Gastrocnemius medialis (tissue), 4 donors: ENCODE data around the gene MRPL12. TPM values are rescaled to one million over a fixed set of nuclear protein-coding genes. Genes with fewer than 3 reads are reported as not detected.

Experiments
- ATAC-seq, 2 donors: fragments of 150-250 bp; one replicate each; pipeline ENCODE4 v1.9.1; 2016
- DNase-seq, 2 donors: peaks; one replicate each; pipeline ENCODE4 v3.0.0-alpha.2; 2019
- H3K27ac ChIP-seq, 4 donors: fragments of 200-600 bp; sonication (generic); 1 replicate in 1 of 4; 2 replicates in 3 of 4; pipeline ENCODE4 v1.5.1; 2016 to 2018; ENCODE audit warnings: mild to moderate bottlenecking in 2 of 4, moderate library complexity in 1 of 4
- H3K27me3 ChIP-seq, 3 donors: fragments of 200-600 bp; sonication (generic) in 2 of 3; 1 replicate in 1 of 3; 2 replicates in 2 of 3; pipeline versions ENCODE4 v1.5.1 to v1.6.0; 2016 to 2019; ENCODE audit warnings: mild to moderate bottlenecking in 1 of 3, moderate library complexity in 1 of 3
- H3K36me3 ChIP-seq, 2 donors: fragments of 200-600 bp; sonication (generic) in 1 of 2; one replicate each; pipeline ENCODE4 v1.5.1; 2017 to 2018
- H3K4me1 ChIP-seq, 2 donors: fragments of 200-600 bp; sonication (generic) in 1 of 2; one replicate each; pipeline ENCODE4 v1.5.1; 2016 to 2017; ENCODE audit warnings: mild to moderate bottlenecking in 2 of 2
- H3K4me3 ChIP-seq, 4 donors: fragments of 200-600 bp; sonication (generic) in 3 of 4; 1 replicate in 1 of 4; 2 replicates in 3 of 4; pipeline ENCODE4 v1.5.1; 2016 to 2019; ENCODE audit warnings: mild to moderate bottlenecking in 2 of 4
- H3K9me3 ChIP-seq, 3 donors: fragments of 200-600 bp; sonication (generic) in 2 of 3; 1 replicate in 1 of 3; 2 replicates in 2 of 3; pipeline ENCODE4 v1.5.1; 2016 to 2019
- CTCF ChIP-seq, 5 experiments: fragments of 450-650 bp in 3 of 5; fragments of 200-600 bp in 2 of 5; sonication (generic) in 2 of 5; IDR thresholded peaks in 4 of 5; conservative IDR thresholded peaks in 1 of 5; 1 replicate in 4 of 5; 2 replicates in 1 of 5; pipeline ENCODE4 v1.5.1; 2016 to 2019; ENCODE audit warnings: antibody characterized with exemption in 5 of 5, mild to moderate bottlenecking in 3 of 5, moderate library complexity in 3 of 5
- POLR2A ChIP-seq, 2 donors: fragments of 450-650 bp; IDR thresholded peaks; one replicate each; pipeline ENCODE4 v1.6.1; 2017; ENCODE audit warnings: antibody characterized with exemption in 2 of 2, mild to moderate bottlenecking in 2 of 2, moderate library complexity in 2 of 2
- in situ Hi-C, 4 donors: fragments of 200-750 bp; cut with MboI; loops; one replicate each; pipeline versions ENCODE4 v1.15.0 to v1.8.0; 2017; ENCODE audit warnings: low sequenced_read_pairs in 4 of 4
- intact Hi-C: fragments of 100-400 bp; cut with DNase I; formaldehyde crosslinking; loops from one replicate; pipeline ENCODE4 v1.15.1; 2023; ENCODE audit warnings: low total_unique reads
- total RNA-seq, 4 donors: library from RNA; depleted of rRNA; stranded (reverse); fragments of >200 nt; gene quantifications; one replicate each; pipeline versions ENCODE4 v1.1.0 to v1.2.3, GENCODE V29; 2016

MRPL12 gene
- total RNA-seq = 100 to 1,000 TPM in 2 of 4 donors, 10 to 100 TPM in 2; 79.1 to 117 (median 94.1) TPM

DNA sequence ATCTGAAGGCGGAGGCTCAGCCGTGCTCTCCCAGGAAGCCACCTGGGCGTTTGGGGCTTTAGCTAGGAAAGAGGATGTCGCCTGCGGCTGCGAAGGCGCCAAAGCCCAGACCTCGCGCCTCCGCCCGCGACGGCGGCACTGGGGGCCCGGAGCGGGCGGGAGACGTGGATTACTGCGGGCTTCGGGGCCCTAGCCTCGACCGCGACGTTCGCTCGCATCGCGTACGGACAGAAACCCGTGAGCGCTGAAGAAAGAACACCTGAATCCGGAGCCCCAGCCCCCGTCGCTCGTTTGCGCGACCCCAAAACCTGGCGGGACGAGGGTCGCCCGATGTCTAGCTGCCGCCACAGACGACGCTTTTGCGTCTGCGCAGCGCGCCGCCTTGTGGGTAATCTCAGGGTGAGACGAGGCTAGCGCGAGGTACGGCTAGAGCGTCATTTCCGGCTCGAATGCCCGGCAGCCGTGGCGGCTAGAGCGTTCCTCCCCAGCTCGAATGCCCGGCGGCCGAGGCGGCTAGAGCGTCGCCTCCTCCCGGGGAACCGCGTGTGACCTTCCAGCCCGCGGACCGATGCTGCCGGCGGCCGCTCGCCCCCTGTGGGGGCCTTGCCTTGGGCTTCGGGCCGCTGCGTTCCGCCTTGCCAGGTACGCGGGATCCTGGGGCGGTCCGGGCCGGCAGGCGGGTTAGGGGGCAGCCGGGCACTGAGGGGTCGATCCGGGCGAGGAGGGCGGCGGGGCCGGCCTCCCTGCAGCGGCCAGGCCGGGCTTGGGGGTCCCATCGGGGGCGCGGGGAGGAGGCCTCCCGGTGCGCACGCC is at the start of gene MRPL12:
Gene MRPL12, plus strand, starts transcription at position 434 of the 813 bp plus-strand sequence. Its CDS starts 135 bp downstream, at position 569.
- DNase-seq (peak; percentile 89 to 90), ATAC-seq (peak; percentile 97)
- Histone ChIP-seq H3K36me3 (peaks cover 0 to 58% of the 10 kb centered on the region in 2 donors), H3K27me3 (no peaks in the 10 kb centered on the region), H3K4me3 (peak within 1 kb of the TSS; percentile 93 to 96 (median 94)), H3K9me3 (no peaks in the 10 kb centered on the region), H3K4me1 (peaks cover 26 to 35% of the 10 kb centered on the region in 2 donors), H3K27ac (peak within 1 kb of the TSS; percentile 95 to 99 (median 98))
- TF ChIP-seq CTCF (IDR thresholded peaks at IDR 0.05 in 4 of 5, conservative IDR thresholded peaks at IDR 0.05 in 1 of 5) (peak in 4 of 5 experiments; percentile 10 to 40 (median 28)), POLR2A (IDR thresholded peaks at IDR 0.05) (peak; percentile 94)
- in situ Hi-C loops (no loop called here), intact Hi-C loops (no loop called here)

GRCh38 chr17:81655378-81656117 is 47.6 kb upstream of the MRPL12 start:
- Histone ChIP-seq H3K9me3 (no peaks in the 10 kb centered on the region), H3K27ac (no peak overlapping the region), H3K36me3 (no peaks in the 10 kb centered on the region), H3K4me3 (no peak overlapping the region), H3K4me1 (no peaks in the 10 kb centered on the region), H3K27me3 (peaks cover under 1 to 16% (median 8%) of the 10 kb centered on the region in 3 donors)
- intact Hi-C loops = no loop called here
- in situ Hi-C loops = no loop called here
- TF ChIP-seq POLR2A (IDR thresholded peaks at IDR 0.05) (no peak), CTCF (IDR thresholded peaks at IDR 0.05 in 4 of 5, conservative IDR thresholded peaks at IDR 0.05 in 1 of 5) (no peak)
- ATAC-seq = no peak
- no peak for DNase-seq

GRCh38 chr17:81656118-81656743 is 46.9 kb upstream of the MRPL12 start, which contains the start of gene PDE6G:
Gene PDE6G (minus strand): TSS chr17:81656542. CDS start chr17:81653305, 3,237 bp downstream.
- Histone ChIP-seq H3K9me3 (no peaks in the 10 kb centered on the region), H3K27ac (no peak within 1 kb of the TSS), H3K4me3 (no peak within 1 kb of the TSS), H3K27me3 (peaks cover 0 to 9% (median 4%) of the 10 kb centered on the region in 3 donors), H3K4me1 (no peaks in the 10 kb centered on the region), H3K36me3 (no peaks in the 10 kb centered on the region)
- ATAC-seq (no peak), DNase-seq (no peak)
- TF ChIP-seq CTCF (IDR thresholded peaks at IDR 0.05 in 4 of 5, conservative IDR thresholded peaks at IDR 0.05 in 1 of 5) = no peak
- TF ChIP-seq POLR2A (IDR thresholded peaks at IDR 0.05) = no peak
- in situ Hi-C loops (no loop called here), intact Hi-C loops (no loop called here)

- Histone ChIP-seq H3K27me3 (peaks cover 0 to 6% (median 4%) of the 10 kb centered on the region in 3 donors), H3K4me3 (no peak overlapping the region), H3K36me3 (no peaks in the 10 kb centered on the region), H3K9me3 (no peaks in the 10 kb centered on the region), H3K4me1 (no peaks in the 10 kb centered on the region), H3K27ac (no peak overlapping the region)
- in situ Hi-C loops (no loop called here), intact Hi-C loops (no loop called here)
- no peak for TF ChIP-seq POLR2A (IDR thresholded peaks at IDR 0.05)
- no peak for TF ChIP-seq CTCF (IDR thresholded peaks at IDR 0.05 in 4 of 5, conservative IDR thresholded peaks at IDR 0.05 in 1 of 5)
- ATAC-seq (no peak), DNase-seq (no peak)
Observed at GRCh38 chr17:81656835-81657234, 46.3 kb upstream of the MRPL12 start.
